Raji (cell line): ENCODE data around the gene AHNAK.

Experiments
- POLR2A ChIP-seq: IDR thresholded peaks from 2 replicates; pipeline ENCODE4 v1.6.1; 2011; ENCODE audit warnings: low read depth, low read length, control low read depth; ENCODE audit not compliant: insufficient read depth

The AHNAK gene

DNA sequence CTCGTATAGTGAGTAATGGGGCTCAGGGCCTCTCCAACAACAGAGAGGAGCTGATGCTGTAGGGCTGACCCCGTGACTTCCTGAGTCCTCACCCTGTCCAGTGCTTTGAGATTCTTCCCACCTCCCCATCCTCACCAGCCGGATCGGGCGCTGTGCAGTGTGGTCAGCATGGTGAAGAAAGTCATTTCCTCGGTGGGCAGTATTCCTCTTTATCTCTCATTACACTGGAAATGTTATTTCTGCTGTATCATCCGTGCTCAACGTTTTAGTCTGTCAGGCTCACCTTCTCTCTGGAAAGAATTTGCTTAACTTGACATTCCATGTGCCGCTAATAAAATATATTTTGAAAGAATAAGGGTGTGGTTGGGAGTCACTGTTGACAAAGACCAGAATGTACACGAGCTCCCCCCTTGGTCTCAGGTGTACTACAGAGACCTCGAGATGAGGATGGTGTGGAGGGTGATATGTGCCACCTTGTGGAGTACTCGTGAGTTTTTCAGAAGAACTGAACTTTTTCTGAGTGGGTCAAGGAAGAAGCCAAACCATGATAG, 153.5 kb downstream of the AHNAK start:
- no peak for TF ChIP-seq POLR2A

DNA sequence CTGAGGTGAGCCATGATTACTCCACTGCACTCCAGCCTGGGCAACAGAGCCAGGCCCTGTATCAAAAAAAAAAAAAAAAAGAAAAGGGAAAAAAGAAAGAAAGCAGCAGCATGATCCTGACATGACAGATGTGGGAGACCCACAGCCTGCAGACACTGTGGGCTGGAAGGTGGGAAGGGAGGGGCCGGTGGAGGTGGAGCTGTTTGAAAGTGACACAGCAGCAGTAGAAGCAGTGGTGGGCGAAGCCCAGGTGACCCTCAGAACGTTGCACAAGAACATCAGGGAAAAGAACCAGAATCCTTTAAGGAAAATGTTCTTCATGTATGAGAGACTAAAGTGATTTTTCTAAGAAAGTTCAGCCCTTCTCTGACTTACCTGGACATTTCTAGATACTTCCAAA, 154.1 kb downstream of the AHNAK start:
- no peak for TF ChIP-seq POLR2A

DNA sequence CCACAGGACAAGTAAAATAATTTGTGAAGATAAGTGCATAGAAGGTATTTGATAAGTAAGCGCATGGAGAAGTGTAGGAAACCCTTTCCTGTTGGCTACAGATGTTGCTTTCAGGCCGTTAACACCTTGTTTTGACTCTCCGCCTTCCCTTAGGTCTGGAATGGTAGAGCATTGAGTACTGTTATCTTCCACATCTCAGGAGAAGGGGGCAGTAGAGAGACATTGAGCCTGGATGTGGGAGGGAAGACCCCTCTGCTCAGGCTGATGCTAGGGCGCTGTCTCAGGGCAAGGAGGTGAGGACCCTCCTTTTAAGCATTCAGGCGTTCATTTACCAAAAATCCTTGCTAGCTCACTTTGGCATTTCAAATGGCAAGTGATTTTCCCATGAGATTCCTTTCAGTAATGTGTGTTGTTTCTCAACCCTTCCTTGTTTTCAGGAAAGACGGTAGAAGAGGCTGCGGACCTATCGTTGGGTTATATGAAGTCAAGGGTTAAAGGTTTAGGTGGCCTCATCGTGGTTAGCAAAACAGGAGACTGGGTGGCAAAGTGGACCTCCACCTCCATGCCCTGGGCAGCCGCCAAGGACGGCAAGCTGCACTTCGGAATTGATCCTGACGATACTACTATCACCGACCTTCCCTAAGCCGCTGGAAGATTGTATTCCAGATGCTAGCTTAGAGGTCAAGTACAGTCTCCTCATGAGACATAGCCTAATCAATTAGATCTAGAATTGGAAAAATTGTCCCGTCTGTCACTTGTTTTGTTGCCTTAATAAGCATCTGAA, 154.8 kb downstream of the AHNAK start:
- TF ChIP-seq POLR2A = no peak

DNA sequence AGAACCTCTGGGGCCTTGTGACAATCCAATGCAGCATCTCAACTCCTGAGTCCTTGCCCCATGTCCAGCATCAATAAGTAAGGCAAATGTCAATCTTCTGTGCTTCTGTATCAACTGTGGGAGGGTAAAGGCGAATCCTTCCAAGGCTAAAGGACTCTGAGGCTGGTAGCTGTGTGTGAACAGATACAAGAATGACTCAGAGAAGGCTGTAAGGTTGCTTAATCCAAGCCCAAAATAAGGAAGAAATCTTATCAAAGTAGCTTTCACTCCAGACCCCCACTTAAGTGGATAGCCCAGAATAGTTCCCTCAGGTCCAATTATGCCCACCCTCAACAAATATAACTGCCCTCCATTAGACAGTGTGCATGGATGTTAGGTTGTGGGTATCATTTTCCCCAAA, 155.9 kb downstream of the AHNAK start:
- no peak for TF ChIP-seq POLR2A

DNA sequence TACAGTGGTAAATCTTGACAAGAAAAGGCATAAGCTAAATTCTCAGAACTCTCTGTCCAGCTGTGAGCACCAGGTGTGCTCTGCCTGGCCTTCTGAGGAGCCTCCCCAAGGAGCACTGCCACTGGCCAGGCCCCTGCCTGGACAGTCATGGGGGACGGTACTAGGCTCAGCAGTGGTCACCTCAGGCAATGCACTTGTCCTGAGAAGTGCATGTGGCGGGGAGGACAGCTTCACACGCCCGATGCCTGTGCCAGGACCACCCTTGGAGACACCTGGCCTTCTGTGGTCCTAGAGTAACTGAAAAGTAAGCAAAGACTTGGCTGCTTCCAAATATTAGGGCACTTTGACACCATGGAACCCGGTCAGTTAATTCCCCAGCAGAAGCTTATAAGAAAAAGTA, 156.4 kb downstream of the AHNAK start:
- TF ChIP-seq POLR2A = no peak

DNA sequence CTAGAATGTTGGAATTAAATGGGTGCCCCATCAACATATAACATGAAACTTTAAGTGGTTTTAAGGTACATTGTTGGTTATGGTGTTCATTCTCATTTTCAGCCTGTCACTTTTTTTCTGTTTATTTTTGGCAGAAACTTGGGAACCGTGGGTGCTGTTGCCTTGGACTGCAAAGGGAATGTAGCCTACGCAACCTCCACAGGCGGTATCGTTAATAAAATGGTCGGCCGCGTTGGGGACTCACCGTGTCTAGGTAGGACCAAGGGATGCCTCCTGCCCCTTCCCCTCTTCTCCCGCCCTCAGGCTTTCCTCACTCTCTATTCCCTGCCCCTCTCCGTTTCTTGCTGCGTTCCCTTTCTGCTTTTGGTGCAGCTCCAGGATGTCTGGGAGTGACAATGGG, 157.6 kb downstream of the AHNAK start:
- TF ChIP-seq POLR2A = no peak

DNA sequence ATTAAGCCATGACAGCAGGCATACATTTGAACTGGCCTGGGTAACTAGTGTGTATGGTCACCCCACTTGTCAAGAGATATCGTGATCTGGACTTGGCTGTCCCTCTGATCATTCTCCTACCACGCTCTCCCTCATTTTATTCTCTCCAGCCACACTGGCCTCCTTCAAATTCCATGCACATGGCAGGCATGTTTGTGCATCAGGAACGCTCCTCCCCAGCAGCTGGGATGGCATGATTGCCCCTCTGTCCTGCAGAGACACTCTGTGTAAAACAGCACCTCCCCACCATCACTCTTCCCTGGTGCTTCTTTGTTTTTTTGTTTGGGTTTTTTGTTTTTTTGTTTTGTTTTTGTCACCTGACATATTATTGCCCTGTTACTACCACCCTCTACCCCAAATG, 159.2 kb downstream of the AHNAK start:
- no peak for TF ChIP-seq POLR2A

DNA sequence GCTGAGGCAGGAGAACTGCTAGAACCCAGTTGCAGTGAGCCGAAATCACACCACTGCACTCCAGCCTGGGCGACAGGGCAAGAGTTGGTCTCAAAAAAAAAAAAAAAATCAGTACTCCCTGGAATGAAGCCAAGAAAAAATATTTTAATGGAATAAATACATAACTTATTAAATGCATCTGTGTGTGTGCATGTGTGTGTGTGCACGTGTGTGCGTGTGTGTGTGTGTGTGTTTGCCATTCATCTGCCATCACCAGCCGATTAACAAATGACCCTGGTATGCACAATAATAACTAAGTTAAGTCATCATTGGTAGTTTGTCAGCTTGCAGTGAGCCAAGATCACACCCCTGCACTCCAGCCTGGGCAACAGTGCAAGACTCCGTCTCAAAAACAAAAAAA, 162.8 kb downstream of the AHNAK start:
- no peak for TF ChIP-seq POLR2A
